ENCODE measurements around the gene SLBP.
A peak's percentile ranks its signal among the peaks of the same experiment; 100 is the strongest.

The SLBP gene

GRCh38 chr4:1712216-1713002, at the start of gene SLBP:
TSS of gene SLBP (minus strand) at chr4:1712319. CDS start at chr4:1712188, 131 bp downstream.
- DNase-seq (ENCODE audit: low spot score) = peak; percentile 94

GRCh38 chr4:1761130-1761689, 49.1 kb upstream of the SLBP start:
- DNase-seq (ENCODE audit: low spot score) = no peak

DNA sequence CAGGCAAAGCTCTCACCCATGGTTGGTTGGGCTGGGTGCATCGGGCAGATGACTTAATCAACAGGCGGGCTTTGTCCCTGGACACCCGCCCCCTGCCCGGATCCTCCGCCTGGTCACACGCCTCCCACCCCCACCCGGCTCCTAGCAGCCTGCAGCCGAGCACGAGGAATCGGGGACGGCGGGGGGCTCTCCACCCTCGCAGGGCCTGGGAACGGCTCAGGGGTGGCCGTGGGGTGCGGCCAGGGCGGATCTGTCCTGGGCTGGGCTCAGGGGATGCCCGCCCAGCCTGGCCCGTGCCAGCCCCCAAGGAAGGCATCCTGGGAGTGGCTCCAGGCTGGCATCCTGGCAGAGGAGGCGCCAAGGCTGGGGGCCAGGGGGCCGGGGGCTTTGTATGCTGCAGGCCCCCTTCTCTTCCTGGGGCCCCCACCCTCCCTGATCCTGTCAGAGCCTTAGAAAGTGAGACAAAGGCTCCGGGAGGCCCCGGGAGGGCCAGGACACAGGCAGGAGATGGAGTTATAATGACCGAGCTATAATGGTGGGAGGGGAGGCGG, 48.5 kb upstream of the SLBP start:
- DNase-seq (ENCODE audit: low spot score) = no peak

- no peak for DNase-seq (ENCODE audit: low spot score)
Observed at GRCh38 chr4:1759818-1760223, 47.7 kb upstream of the SLBP start.

GRCh38 chr4:1759170-1759817, 47.2 kb upstream of the SLBP start:
- no peak for DNase-seq (ENCODE audit: low spot score)

- DNase-seq (ENCODE audit: low spot score) = no peak
Observed at GRCh38 chr4:1758306-1759121, 46.4 kb upstream of the SLBP start.

- no peak for DNase-seq (ENCODE audit: low spot score)
Observed at GRCh38 chr4:1757836-1758235, 45.7 kb upstream of the SLBP start.

DNA sequence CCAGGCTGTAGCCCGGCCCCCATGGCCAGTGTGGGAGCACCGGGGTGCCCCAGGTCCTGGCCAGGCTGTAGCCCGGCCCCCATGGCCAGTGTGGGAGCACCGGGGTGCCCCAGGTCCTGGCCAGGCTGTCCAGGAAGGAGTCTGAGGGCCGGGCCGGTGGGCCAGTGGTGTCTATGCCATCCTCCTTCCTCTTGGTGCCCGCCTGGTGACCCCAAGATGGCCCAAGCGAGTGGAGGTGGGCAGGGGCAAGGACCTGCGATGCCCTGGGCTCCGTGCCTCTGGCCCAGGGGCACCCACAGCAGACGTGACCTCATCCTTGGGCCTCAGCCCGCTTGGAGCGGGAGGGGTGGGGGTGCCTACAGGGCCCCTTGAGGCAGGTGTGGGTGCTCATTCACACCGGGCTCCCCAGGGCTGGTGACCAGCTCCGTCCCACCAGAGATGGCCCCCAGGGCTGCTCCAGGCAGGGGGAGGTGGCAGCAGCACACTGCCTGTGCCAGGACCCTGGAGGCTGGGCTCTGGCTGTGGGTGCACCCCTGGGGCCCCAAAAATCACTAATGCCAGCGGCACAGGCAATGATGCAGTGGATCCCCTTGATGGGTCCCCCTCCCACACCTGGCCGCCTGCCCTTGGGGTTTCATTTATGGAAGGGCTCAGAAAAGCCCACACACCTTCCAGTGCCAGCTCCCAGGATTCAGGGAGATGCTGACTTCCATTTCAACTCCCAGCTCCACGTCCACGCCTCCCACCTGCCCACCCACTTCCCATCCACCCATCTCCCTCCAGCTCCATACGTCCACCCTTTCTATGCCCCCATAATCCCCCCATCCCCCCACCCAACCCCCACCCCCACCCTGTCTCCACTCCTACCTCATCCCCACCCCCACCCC, 45.0 kb upstream of the SLBP start:
- DNase-seq (ENCODE audit: low spot score) = no peak

- DNase-seq (ENCODE audit: low spot score) = no peak
Observed at GRCh38 chr4:1756079-1756478, 44.0 kb upstream of the SLBP start.

GRCh38 chr4:1755297-1755696, 43.2 kb upstream of the SLBP start:
- DNase-seq (ENCODE audit: low spot score) = no peak

DNA sequence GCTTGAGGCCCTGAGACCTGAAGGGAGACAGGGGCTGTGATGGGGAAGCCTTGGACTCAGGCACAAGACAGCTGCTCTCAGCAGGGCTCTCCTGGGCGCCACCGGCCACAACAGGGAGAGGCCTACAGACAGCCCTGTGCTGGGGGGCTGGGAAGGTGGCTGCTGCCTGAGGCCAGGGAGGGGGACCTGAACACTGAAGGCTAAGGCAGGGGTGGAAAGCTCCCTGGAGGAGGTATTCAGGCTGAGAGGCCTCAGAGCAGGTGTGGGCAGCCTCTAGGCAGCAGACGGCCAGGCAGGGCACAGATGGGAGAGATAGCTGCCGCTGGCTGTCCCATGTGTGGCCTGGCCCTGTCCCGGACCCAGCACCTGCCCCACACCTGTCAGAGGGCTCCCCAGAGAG, 42.2 kb upstream of the SLBP start:
- no peak for DNase-seq (ENCODE audit: low spot score)

DNA sequence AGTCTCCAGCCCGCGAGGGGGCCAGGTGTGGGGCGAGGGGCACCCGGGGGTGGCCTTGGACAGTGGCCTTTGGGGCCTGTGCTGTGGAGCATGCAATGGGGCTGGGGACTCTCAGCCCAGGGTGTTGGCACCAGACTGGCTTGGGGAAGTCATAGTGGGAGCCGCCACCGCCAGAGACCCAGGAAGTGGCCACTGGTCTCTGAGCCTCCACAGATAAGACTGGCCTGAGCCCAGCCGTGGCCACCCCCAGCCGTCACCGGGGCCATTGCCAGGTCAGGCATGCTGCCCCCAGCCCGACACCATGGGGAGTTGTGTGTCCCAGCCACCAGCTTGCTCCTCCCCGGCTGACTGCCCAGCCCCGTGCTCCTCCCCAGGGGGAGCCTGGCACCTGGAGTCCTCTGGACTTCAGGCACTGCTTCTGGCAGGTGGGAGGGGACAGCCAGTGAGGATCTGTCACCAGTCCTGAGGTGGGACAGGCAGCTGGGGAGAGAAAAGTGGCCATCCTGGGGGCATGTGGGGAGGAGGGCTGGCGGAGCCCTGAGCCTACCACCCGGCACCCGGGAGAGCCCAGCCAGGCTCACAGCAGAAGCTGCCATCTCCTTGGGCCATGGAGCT, 41.7 kb upstream of the SLBP start:
- DNase-seq (ENCODE audit: low spot score) = no peak

DNA sequence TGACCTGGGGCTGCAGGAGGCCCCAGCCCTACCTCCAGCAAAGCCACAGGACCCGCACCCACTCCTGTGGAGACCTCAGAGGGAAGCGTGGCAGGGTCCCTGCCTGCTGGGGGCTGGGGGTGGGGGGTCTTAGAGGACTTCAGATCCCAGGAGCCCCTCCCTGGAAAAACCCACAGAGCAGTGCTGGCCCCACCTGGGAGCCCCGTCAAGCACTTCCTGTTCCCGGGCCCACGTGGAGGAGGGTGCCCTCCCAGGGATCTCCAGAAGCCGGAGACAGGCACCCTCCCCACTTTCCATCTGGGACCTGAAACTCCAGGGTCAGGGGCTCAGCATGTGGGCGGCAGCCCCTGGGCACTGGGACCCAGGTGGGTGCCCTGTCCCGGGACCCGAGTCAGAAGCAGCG, 41.2 kb upstream of the SLBP start:
- no peak for DNase-seq (ENCODE audit: low spot score)

GRCh38 chr4:1752284-1753041, 40.3 kb upstream of the SLBP start:
- no peak for DNase-seq (ENCODE audit: low spot score)

GRCh38 chr4:1751919-1752283, 39.8 kb upstream of the SLBP start:
- no peak for DNase-seq (ENCODE audit: low spot score)

GRCh38 chr4:1751155-1751918, 39.2 kb upstream of the SLBP start:
- no peak for DNase-seq (ENCODE audit: low spot score)

GRCh38 chr4:1750381-1751154, 38.4 kb upstream of the SLBP start:
- DNase-seq (ENCODE audit: low spot score) = no peak

- DNase-seq (ENCODE audit: low spot score) = no peak
Observed at GRCh38 chr4:1749826-1750225, 37.7 kb upstream of the SLBP start.

Data from left forelimb (tissue), 1 donor.